Lower leg skin (tissue), 3 donors: ENCODE measurements around the gene MAP3K20.

Experiments used
- POLR2A ChIP-seq, 2 donors: fragments of 450-650 bp; IDR thresholded peaks; one replicate each; pipeline ENCODE4 v1.6.1; 2016 to 2017; ENCODE audit warnings: antibody characterized with exemption in 2 of 2, mild to moderate bottlenecking in 1 of 2, moderate library complexity in 1 of 2
- TF ChIP-seq, protein P1 (sequence below), 3 donors: fragments of 450-650 bp; IDR thresholded peaks; one replicate each; pipeline ENCODE4 v1.5.1; 2016; ENCODE audit warnings: antibody characterized with exemption in 3 of 3, mild to moderate bottlenecking in 3 of 3, moderate library complexity in 2 of 3

DNA sequence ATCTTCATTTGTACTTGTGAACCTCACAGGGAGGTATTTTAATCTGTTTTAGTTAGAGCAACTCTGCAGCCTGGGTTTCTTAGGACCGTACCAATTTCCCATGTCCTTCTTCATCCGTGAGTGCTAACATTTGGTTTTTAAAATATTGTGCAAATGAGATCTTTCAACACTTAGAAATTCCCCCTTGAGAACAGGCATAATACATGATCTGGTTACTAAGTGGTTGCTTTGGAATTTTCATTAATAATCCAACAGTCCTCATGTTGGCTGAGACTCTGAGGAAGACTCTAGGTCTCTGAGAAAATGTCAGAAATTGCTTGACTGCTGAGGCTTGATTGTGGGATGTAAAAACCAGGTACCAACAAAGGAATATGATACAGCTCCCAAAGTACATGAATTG is 153.4 kb downstream of the MAP3K20 start:
- TF ChIP-seq, protein P1, sequence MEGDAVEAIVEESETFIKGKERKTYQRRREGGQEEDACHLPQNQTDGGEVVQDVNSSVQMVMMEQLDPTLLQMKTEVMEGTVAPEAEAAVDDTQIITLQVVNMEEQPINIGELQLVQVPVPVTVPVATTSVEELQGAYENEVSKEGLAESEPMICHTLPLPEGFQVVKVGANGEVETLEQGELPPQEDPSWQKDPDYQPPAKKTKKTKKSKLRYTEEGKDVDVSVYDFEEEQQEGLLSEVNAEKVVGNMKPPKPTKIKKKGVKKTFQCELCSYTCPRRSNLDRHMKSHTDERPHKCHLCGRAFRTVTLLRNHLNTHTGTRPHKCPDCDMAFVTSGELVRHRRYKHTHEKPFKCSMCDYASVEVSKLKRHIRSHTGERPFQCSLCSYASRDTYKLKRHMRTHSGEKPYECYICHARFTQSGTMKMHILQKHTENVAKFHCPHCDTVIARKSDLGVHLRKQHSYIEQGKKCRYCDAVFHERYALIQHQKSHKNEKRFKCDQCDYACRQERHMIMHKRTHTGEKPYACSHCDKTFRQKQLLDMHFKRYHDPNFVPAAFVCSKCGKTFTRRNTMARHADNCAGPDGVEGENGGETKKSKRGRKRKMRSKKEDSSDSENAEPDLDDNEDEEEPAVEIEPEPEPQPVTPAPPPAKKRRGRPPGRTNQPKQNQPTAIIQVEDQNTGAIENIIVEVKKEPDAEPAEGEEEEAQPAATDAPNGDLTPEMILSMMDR (IDR thresholded peaks at IDR 0.05): no peak
- TF ChIP-seq POLR2A (IDR thresholded peaks at IDR 0.05): no peak
